SK-N-SH (cell line): ENCODE measurements around the gene ERRFI1.

Experiments used
- CTCF ChIP-seq: fragments of 200-600 bp; sonication (generic); IDR thresholded peaks from 2 replicates; pipeline ENCODE4 v1.6.1; 2017; ENCODE audit warnings: antibody characterized with exemption, mild to moderate bottlenecking, moderate library complexity
- RAD21 ChIP-seq: IDR thresholded peaks from 2 replicates; pipeline ENCODE4 v1.6.1; 2012; ENCODE audit warnings: mild to moderate bottlenecking, low read length

- TF ChIP-seq CTCF (no peak), RAD21 (no peak)
These were observed 2.2 kb downstream of the ERRFI1 start for GRCh38 chr1:8023995-8024313.
